HepG2 (cell line): ENCODE data around the gene PPME1.

Source experiments
- KDM3A ChIP-seq: IDR thresholded peaks from 2 replicates; pipeline ENCODE4 v1.6.1; 2018; ENCODE audit warnings: low read depth, missing compliant biosample characterization
- MED13 ChIP-seq: sonication (generic); formaldehyde crosslinking; IDR thresholded peaks from 2 replicates; pipeline ENCODE4 v1.5.0; 2020; ENCODE audit warnings: missing genetic modification reagents
- POLR2A ChIP-seq, 2 experiments: IDR thresholded peaks; 2 replicates each; pipeline ENCODE4 v1.6.1; 2011; ENCODE audit warnings: low read depth in 2 of 2, low read length in 2 of 2, mild to moderate bottlenecking in 1 of 2, moderate library complexity in 1 of 2; ENCODE audit not compliant: insufficient read depth in 1 of 2
- SMC3 ChIP-seq: IDR thresholded peaks from 2 replicates; pipeline ENCODE4 v1.6.1; 2011; ENCODE audit warnings: low read length, improper control_type of control experiment
- TF ChIP-seq, protein P1 (sequence below): sonication (generic); formaldehyde crosslinking; IDR thresholded peaks from 2 replicates; pipeline ENCODE4 v1.4.0; 2020; ENCODE audit warnings: low read depth, mild to moderate bottlenecking, missing genetic modification reagents
- TF ChIP-seq, protein P2 (sequence below): sonication (generic); formaldehyde crosslinking; IDR thresholded peaks from 2 replicates; pipeline ENCODE4 v1.4.0; 2020; ENCODE audit warnings: missing genetic modification reagents, borderline replicate concordance
- TF ChIP-seq, protein P3 (sequence below): IDR thresholded peaks from 2 replicates; pipeline ENCODE4 v1.6.1; 2016; ENCODE audit warnings: low read depth, missing genetic modification reagents, missing compliant biosample characterization

DNA sequence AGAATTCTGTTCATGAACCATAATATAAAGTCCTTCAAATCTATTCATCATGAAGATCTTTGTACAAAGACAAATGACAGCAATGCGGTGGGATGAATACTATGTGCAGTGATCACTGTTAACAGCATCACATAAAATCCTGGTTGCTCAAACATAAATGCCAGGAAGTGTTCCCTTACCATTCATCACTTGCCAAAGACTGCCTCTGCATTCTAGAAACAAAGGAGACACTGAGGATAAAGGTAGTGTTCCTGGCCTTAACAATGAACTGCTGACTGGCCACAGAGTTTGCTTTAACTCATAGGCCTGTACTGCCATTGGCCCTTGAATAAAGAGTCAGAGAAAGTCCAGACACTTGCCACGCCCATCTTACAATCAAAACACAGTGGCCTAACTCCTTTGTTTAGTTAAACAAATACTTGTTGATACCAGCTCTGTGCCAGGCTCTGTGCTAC is 29.8 kb upstream of the PPME1 start:
- TF ChIP-seq KDM3A (CRISPR knock-in tag) (no peak), POLR2A (IDR thresholded peaks at IDR 0.05; ENCODE audit: insufficient read depth in 1 of 2, low read depth in 2 of 2, low read length in 2 of 2) (no peak), MED13 (CRISPR knock-in tag) (no peak), SMC3 (no peak)
- TF ChIP-seq, protein P1, sequence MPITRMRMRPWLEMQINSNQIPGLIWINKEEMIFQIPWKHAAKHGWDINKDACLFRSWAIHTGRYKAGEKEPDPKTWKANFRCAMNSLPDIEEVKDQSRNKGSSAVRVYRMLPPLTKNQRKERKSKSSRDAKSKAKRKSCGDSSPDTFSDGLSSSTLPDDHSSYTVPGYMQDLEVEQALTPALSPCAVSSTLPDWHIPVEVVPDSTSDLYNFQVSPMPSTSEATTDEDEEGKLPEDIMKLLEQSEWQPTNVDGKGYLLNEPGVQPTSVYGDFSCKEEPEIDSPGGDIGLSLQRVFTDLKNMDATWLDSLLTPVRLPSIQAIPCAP (CRISPR knock-in tag), result no peak
- TF ChIP-seq, protein P2, sequence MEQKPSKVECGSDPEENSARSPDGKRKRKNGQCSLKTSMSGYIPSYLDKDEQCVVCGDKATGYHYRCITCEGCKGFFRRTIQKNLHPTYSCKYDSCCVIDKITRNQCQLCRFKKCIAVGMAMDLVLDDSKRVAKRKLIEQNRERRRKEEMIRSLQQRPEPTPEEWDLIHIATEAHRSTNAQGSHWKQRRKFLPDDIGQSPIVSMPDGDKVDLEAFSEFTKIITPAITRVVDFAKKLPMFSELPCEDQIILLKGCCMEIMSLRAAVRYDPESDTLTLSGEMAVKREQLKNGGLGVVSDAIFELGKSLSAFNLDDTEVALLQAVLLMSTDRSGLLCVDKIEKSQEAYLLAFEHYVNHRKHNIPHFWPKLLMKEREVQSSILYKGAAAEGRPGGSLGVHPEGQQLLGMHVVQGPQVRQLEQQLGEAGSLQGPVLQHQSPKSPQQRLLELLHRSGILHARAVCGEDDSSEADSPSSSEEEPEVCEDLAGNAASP (CRISPR knock-in tag), result no peak
- TF ChIP-seq, protein P3, sequence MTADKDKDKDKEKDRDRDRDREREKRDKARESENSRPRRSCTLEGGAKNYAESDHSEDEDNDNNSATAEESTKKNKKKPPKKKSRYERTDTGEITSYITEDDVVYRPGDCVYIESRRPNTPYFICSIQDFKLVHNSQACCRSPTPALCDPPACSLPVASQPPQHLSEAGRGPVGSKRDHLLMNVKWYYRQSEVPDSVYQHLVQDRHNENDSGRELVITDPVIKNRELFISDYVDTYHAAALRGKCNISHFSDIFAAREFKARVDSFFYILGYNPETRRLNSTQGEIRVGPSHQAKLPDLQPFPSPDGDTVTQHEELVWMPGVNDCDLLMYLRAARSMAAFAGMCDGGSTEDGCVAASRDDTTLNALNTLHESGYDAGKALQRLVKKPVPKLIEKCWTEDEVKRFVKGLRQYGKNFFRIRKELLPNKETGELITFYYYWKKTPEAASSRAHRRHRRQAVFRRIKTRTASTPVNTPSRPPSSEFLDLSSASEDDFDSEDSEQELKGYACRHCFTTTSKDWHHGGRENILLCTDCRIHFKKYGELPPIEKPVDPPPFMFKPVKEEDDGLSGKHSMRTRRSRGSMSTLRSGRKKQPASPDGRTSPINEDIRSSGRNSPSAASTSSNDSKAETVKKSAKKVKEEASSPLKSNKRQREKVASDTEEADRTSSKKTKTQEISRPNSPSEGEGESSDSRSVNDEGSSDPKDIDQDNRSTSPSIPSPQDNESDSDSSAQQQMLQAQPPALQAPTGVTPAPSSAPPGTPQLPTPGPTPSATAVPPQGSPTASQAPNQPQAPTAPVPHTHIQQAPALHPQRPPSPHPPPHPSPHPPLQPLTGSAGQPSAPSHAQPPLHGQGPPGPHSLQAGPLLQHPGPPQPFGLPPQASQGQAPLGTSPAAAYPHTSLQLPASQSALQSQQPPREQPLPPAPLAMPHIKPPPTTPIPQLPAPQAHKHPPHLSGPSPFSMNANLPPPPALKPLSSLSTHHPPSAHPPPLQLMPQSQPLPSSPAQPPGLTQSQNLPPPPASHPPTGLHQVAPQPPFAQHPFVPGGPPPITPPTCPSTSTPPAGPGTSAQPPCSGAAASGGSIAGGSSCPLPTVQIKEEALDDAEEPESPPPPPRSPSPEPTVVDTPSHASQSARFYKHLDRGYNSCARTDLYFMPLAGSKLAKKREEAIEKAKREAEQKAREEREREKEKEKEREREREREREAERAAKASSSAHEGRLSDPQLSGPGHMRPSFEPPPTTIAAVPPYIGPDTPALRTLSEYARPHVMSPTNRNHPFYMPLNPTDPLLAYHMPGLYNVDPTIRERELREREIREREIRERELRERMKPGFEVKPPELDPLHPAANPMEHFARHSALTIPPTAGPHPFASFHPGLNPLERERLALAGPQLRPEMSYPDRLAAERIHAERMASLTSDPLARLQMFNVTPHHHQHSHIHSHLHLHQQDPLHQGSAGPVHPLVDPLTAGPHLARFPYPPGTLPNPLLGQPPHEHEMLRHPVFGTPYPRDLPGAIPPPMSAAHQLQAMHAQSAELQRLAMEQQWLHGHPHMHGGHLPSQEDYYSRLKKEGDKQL (CRISPR knock-in tag), result no peak
